Bronchial epithelial cell (primary cell): ENCODE results near the gene TUBGCP2. TPM values are rescaled to one million over a fixed set of nuclear protein-coding genes. Genes with fewer than 3 reads are reported as not detected.

Source experiments
- DNase-seq: peaks from one replicate; pipeline ENCODE4 v3.0.0-alpha.2; 2010; ENCODE audit warnings: low read depth
- FAIRE-seq: peaks from 2 replicates; lab custom pipeline; 2011; peaks lifted over from hg19 to GRCh38; lab: Jason Lieb, UNC
- H3K27me3 ChIP-seq: 2 replicates; pipeline ENCODE4 v1.5.1; 2011; ENCODE audit warnings: low read length; ENCODE audit not compliant: control insufficient read depth, insufficient read depth
- H3K36me3 ChIP-seq: 2 replicates; pipeline ENCODE4 v1.5.1; 2011; ENCODE audit warnings: low read length; ENCODE audit not compliant: control insufficient read depth, insufficient read depth
- H3K4me3 ChIP-seq: 2 replicates; pipeline ENCODE4 v1.5.1; 2011; ENCODE audit warnings: mild to moderate bottlenecking, low read depth, low read length, control low read depth
- total RNA-seq: library from RNA; depleted of rRNA; stranded (reverse); fragments of >200 nt; gene quantifications from 2 replicates; pipeline ENCODE4 v1.2.1, GENCODE V29; 2014
- TF ChIP-seq, protein P1 (sequence below): IDR thresholded peaks from 2 replicates; pipeline ENCODE4 v1.5.1; 2011; ENCODE audit warnings: mild to moderate bottlenecking, moderate library complexity, low read length, control low read depth, inconsistent platforms; ENCODE audit not compliant: insufficient read depth, severe bottlenecking

TUBGCP2 gene
- total RNA-seq, 1 donor from 2014 or later = 42.4 TPM

DNA sequence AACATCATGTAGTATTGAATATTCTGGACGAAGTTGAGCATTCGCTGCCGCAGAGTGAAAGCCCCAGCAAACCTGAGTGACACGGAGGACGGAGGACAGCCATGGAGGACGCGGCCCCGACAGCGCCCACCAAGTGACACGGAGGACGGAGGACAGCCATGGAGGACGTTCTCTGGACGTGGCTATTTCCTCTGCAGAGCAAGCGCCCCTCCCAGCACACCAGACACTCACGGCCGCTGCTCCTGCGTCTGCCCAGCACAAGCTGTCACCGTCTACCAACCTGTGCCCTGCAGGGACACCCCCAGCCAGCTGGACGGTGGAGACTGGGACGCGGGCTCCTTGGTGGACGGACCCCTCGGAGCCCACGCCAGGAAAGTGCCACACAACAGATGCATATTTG lies 24.7 kb downstream of the TUBGCP2 start:
- FAIRE-seq = no peak
- peaks cover 41% of the 10 kb centered on the region for H3K36me3 ChIP-seq

DNA sequence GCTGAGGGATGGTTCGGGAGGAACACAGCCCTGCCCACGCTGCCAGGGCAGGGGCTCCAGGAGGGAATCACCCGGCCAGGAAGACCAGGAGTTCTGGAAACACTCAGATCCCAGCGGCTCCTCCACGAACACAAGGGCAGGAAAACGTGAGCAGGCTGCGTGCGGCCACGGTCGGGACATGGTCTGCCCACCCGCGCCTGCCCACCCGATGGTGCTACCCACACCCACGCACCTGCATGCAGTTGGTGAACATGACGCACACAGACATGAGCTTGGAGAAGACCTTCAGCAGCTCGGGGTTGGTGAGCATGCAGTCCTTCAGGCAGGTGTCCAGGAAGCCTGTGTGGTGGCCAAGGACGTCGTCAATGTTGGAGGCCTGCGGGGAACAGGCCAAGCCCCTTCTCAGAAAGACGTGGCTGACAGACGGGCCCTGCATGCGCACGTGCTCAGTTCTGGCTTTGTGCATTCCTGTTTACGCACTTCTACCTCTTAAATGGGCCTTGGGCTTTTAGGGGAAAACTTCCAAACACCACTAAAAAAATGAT lies 25.8 kb downstream of the TUBGCP2 start:
- Histone ChIP-seq H3K36me3 (peaks cover 34% of the 10 kb centered on the region), H3K4me3 (no peak overlapping the region), H3K27me3 (no peaks in the 10 kb centered on the region)
- TF ChIP-seq, protein P1, sequence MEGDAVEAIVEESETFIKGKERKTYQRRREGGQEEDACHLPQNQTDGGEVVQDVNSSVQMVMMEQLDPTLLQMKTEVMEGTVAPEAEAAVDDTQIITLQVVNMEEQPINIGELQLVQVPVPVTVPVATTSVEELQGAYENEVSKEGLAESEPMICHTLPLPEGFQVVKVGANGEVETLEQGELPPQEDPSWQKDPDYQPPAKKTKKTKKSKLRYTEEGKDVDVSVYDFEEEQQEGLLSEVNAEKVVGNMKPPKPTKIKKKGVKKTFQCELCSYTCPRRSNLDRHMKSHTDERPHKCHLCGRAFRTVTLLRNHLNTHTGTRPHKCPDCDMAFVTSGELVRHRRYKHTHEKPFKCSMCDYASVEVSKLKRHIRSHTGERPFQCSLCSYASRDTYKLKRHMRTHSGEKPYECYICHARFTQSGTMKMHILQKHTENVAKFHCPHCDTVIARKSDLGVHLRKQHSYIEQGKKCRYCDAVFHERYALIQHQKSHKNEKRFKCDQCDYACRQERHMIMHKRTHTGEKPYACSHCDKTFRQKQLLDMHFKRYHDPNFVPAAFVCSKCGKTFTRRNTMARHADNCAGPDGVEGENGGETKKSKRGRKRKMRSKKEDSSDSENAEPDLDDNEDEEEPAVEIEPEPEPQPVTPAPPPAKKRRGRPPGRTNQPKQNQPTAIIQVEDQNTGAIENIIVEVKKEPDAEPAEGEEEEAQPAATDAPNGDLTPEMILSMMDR = no peak
- DNase-seq (no peak), FAIRE-seq (no peak)

More for the DNA sequence above, 24.7 kb downstream of the TUBGCP2 start:
- no peak for DNase-seq
- Histone ChIP-seq H3K4me3 (no peak overlapping the region), H3K27me3 (no peaks in the 10 kb centered on the region)
- TF ChIP-seq, protein P1 = no peak

DNA sequence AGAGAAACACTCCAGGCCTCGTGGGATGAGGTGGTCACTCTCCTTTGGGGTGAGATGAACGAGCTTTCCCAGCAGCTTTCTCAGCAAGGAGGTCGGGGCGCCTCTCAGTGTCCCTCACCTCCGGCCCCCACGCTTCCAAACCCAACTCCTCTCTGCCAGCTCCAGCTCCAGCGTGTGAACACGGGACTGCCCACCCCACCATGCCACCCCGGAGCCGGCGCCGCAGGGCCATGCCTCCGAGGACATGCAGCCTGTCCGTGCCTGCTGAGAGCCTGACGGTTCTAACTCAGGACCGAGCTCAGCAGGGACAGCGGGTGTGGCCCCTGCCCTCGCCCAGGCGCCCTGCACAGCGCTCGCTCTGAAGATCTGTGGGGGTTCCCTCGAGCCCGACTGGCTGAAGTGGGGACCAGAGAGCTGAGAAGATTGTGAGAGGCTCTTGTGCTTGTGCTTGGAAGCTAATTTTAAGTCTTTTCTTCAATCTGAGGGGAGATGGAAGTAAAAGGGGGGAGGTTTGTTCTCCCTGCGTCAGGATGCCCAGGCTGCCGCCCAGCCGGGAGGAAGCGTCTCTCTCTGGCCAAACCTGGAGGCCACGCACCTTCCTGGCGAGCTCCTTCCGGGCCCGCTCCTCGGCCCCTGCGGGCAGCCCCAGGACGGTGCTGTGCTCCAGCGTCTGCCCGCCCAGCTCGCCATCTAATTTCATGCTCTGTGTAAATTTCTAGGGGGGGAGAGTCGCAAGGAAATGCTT lies 26.9 kb downstream of the TUBGCP2 start:
- H3K36me3 ChIP-seq = peaks cover 31% of the 10 kb centered on the region
- TF ChIP-seq, protein P1 = no peak

DNA sequence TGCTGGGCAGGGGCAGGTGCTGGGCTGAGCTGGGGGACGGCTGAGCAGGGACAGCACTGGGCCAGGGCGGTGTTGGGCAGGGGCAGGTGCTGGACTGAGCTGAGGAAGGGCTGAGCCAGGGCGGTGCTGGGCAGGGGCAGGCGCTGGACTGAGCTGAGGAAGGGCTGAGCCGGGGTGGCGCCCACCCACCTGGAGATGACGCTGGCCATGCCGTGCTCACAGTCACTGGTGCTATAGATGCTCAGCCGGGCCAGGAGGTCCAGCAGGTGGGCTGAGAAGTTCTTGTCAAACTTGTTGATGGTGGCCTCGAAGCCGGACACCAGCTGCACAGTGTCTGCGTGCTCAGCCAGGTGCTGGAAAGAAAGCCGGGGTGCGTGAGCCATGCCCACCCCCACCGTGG lies 27.6 kb downstream of the TUBGCP2 start:
- Histone ChIP-seq H3K36me3 (peaks cover 31% of the 10 kb centered on the region), H3K27me3 (no peaks in the 10 kb centered on the region), H3K4me3 (no peak overlapping the region)
- FAIRE-seq = no peak
- no peak for DNase-seq
- TF ChIP-seq, protein P1 = no peak

More for the DNA sequence above, 26.9 kb downstream of the TUBGCP2 start:
- DNase-seq (no peak), FAIRE-seq (no peak)
- H3K27me3 ChIP-seq = no peaks in the 10 kb centered on the region
- H3K4me3 ChIP-seq = no peak overlapping the region

DNA sequence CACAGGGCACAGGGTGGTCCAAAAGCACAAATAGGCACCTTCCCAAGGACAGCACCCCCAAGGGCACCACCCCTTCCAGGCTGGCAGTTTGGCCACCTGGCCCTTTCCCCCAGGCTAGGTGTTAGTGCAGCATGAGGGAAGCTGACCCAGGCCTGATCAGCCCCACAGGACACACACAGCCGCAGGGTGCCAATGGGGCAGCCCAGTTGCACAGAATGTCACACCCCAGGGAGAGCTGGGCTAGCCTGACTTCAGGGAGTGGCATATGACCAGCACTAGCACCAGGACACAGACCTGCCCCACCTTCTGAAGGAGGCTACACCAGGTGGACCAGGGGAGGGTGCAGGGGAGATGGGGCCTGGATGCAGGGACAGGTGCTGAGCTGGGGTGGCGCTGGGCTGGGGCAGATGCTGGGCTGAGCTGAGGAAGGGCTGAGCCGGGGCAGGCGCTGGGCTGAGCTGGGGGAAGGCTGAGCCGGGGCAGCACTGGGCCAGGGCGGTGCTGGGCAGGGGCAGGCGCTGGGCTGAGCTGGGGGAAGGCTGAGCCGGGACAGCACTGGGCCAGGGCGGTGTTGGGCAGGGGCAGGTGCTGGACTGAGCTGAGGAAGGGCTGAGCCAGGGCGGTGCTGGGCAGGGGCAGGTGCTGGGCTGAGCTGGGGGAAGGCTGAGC lies 28.1 kb downstream of the TUBGCP2 start:
- DNase-seq = no peak
- FAIRE-seq = no peak
- Histone ChIP-seq H3K36me3 (peaks cover 31% of the 10 kb centered on the region), H3K27me3 (no peaks in the 10 kb centered on the region), H3K4me3 (no peak overlapping the region)
- TF ChIP-seq, protein P1 = no peak
